Esophagus muscularis mucosa (tissue), 3 donors: Measurements from ENCODE around the gene RPGRIP1L.

Experiments
- POLR2AphosphoS5 ChIP-seq, 2 donors: sonication (generic); formaldehyde crosslinking; IDR thresholded peaks; one replicate each; pipeline ENCODE4 v1.6.1; 2017; ENCODE audit warnings: antibody characterized with exemption in 2 of 2
- TF ChIP-seq, protein P1 (sequence below), 3 experiments: fragments of 200-600 bp in 2 of 3; fragments of 450-650 bp in 1 of 3; sonication (generic) in 2 of 3; IDR thresholded peaks; one replicate each; pipeline ENCODE4 v1.5.1; 2017 to 2019; ENCODE audit warnings: antibody characterized with exemption in 3 of 3, mild to moderate bottlenecking in 2 of 3, moderate library complexity in 1 of 3

GRCh38 chr16:53580038-53580802 lies 123.4 kb downstream of the RPGRIP1L start:
- TF ChIP-seq, protein P1, sequence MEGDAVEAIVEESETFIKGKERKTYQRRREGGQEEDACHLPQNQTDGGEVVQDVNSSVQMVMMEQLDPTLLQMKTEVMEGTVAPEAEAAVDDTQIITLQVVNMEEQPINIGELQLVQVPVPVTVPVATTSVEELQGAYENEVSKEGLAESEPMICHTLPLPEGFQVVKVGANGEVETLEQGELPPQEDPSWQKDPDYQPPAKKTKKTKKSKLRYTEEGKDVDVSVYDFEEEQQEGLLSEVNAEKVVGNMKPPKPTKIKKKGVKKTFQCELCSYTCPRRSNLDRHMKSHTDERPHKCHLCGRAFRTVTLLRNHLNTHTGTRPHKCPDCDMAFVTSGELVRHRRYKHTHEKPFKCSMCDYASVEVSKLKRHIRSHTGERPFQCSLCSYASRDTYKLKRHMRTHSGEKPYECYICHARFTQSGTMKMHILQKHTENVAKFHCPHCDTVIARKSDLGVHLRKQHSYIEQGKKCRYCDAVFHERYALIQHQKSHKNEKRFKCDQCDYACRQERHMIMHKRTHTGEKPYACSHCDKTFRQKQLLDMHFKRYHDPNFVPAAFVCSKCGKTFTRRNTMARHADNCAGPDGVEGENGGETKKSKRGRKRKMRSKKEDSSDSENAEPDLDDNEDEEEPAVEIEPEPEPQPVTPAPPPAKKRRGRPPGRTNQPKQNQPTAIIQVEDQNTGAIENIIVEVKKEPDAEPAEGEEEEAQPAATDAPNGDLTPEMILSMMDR (IDR thresholded peaks at IDR 0.05) = no peak
- TF ChIP-seq POLR2AphosphoS5 (IDR thresholded peaks at IDR 0.05) = no peak
